ENCODE data around the gene HTATSF1. TPM values are rescaled to one million over a fixed set of nuclear protein-coding genes. Genes with fewer than 3 reads are reported as not detected.

HTATSF1 gene
- total and polyA plus RNA-seq, 9 of the 15 experiments (the other 6 are each of a cell fraction or from before 2014, with no cell fraction given) = 2.6 to 87.7 (median 42.2) TPM

DNA sequence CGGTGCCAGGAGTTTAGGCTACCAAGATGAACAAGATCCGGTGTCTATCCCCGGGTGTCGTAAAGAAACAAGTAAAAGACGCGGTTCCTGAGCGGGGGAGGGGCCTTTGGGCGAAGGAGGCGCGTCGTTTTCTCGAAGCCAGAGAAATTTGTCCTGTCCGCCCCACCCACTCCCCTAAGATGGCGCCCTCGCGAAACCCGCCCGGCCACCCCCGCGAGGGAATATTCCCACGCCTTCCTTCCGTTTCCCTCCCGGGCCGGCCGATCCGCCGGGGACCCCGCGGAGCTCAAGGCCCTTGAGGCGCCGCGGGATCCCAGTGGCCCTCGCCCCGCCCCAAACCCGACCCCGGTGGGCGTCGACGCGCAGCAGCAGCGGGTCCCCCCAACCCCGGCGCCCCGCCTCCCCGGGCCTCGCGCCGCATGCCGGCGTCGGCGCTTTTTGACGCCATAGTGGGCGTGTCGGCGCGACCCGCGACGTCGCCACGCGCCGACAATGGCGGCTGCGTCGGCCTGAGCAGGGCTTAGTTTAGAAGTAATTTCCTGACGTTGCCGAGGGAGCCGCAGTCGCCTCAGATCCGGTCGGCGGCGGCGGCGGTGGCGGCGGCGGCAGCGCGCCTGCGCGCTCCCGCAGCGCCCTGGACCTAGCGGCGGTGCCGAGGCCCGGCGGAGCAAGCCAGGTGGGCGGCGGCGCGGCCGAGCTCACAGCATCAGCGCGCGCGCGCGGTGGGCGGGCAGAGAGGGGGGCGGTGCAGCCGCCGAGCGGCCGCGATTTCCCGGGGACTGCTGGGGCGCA, 432 bp upstream of the HTATSF1 start (continued):
- TF ChIP-seq HCFC1 (IDR thresholded peaks at IDR 0.05; ENCODE audit: low read depth, low read length) = peak; percentile 69
- TF ChIP-seq CBX3 (IDR thresholded peaks at IDR 0.05; ENCODE audit: borderline replicate concordance in 1 of 2, low read length in 2 of 2) = no peak
- 0 out of 2 replicates have a peak, but pooled peaks have one; percentile 21 for TF ChIP-seq GABPB1 (CRISPR knock-in tag; IDR thresholded peaks at IDR 0.05)
- no peak for TF ChIP-seq JUND (IDR thresholded peaks at IDR 0.05; ENCODE audit: borderline replicate concordance, low read depth, low read length)
- TF ChIP-seq JUND (tag; IDR thresholded peaks at IDR 0.05; ENCODE audit: borderline replicate concordance, low read depth, low read length) = no peak; the same call in 2 of the 3 replicates
- peak; percentile 86 for TF ChIP-seq POLR2G (IDR thresholded peaks at IDR 0.05; ENCODE audit: low read depth, low read length)
- TF ChIP-seq HMG20A (CRISPR knock-in tag; conservative IDR thresholded peaks at IDR 0.05) = no peak
- TF ChIP-seq EGR1 (conservative IDR thresholded peaks at IDR 0.05) = peak; percentile 86
- TF ChIP-seq PURB (CRISPR knock-in tag; IDR thresholded peaks at IDR 0.05; ENCODE audit: low read depth) = no peak
- TF ChIP-seq HDAC3 (IDR thresholded peaks at IDR 0.05; ENCODE audit: borderline replicate concordance, partially characterized antibody) = no peak
- TF ChIP-seq MYC (IDR thresholded peaks at IDR 0.05; ENCODE audit: low read depth, low read length) = peak; percentile 95
- no peak for TF ChIP-seq MYC (CRISPR knock-in tag; IDR thresholded peaks at IDR 0.05; ENCODE audit: borderline replicate concordance, low read depth)
- peak; percentile 39 to 87 (median 85) for TF ChIP-seq YY1 (IDR thresholded peaks at IDR 0.05; ENCODE audit: borderline replicate concordance in 1 of 3, control insufficient read depth in 1 of 3, extremely low read depth in 1 of 3, insufficient read depth in 3 of 3, insufficient read length in 1 of 3, insufficient replicate concordance in 2 of 3, low read depth in 1 of 3, low read length in 2 of 3)
- TF ChIP-seq, protein P1, sequence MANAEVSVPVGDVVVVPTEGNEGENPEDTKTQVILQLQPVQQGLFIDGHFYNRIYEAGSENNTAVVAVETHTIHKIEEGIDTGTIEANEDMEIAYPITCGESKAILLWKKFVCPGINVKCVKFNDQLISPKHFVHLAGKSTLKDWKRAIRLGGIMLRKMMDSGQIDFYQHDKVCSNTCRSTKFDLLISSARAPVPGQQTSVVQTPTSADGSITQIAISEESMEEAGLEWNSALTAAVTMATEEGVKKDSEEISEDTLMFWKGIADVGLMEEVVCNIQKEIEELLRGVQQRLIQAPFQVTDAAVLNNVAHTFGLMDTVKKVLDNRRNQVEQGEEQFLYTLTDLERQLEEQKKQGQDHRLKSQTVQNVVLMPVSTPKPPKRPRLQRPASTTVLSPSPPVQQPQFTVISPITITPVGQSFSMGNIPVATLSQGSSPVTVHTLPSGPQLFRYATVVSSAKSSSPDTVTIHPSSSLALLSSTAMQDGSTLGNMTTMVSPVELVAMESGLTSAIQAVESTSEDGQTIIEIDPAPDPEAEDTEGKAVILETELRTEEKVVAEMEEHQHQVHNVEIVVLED (CRISPR knock-in tag; IDR thresholded peaks at IDR 0.05) = peak; percentile 93
- peak; percentile 74 for TF ChIP-seq RBBP5 (IDR thresholded peaks at IDR 0.05; ENCODE audit: borderline replicate concordance, insufficient read depth, low read length, poor library complexity, severe bottlenecking)
- TF ChIP-seq BCOR (IDR thresholded peaks at IDR 0.05) = no peak
- TF ChIP-seq, protein P2, sequence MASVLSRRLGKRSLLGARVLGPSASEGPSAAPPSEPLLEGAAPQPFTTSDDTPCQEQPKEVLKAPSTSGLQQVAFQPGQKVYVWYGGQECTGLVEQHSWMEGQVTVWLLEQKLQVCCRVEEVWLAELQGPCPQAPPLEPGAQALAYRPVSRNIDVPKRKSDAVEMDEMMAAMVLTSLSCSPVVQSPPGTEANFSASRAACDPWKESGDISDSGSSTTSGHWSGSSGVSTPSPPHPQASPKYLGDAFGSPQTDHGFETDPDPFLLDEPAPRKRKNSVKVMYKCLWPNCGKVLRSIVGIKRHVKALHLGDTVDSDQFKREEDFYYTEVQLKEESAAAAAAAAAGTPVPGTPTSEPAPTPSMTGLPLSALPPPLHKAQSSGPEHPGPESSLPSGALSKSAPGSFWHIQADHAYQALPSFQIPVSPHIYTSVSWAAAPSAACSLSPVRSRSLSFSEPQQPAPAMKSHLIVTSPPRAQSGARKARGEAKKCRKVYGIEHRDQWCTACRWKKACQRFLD (CRISPR knock-in tag; IDR thresholded peaks at IDR 0.05) = peak; percentile 38; the same call in 1 of the 2 replicates
- TF ChIP-seq, protein P3, sequence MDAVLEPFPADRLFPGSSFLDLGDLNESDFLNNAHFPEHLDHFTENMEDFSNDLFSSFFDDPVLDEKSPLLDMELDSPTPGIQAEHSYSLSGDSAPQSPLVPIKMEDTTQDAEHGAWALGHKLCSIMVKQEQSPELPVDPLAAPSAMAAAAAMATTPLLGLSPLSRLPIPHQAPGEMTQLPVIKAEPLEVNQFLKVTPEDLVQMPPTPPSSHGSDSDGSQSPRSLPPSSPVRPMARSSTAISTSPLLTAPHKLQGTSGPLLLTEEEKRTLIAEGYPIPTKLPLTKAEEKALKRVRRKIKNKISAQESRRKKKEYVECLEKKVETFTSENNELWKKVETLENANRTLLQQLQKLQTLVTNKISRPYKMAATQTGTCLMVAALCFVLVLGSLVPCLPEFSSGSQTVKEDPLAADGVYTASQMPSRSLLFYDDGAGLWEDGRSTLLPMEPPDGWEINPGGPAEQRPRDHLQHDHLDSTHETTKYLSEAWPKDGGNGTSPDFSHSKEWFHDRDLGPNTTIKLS (IDR thresholded peaks at IDR 0.05; ENCODE audit: borderline replicate concordance, low read depth) = peak; percentile 85; the same call in 1 of the 2 replicates
- TF ChIP-seq, protein P4, sequence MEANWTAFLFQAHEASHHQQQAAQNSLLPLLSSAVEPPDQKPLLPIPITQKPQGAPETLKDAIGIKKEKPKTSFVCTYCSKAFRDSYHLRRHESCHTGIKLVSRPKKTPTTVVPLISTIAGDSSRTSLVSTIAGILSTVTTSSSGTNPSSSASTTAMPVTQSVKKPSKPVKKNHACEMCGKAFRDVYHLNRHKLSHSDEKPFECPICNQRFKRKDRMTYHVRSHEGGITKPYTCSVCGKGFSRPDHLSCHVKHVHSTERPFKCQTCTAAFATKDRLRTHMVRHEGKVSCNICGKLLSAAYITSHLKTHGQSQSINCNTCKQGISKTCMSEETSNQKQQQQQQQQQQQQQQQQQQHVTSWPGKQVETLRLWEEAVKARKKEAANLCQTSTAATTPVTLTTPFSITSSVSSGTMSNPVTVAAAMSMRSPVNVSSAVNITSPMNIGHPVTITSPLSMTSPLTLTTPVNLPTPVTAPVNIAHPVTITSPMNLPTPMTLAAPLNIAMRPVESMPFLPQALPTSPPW (CRISPR knock-in tag; IDR thresholded peaks at IDR 0.05) = peak; percentile 97
- TF ChIP-seq TAF7 (tag; IDR thresholded peaks at IDR 0.05) = peak; percentile 50

All from K562 (cell line).